ENCODE results near the gene DDX42. TPM values are rescaled to one million over a fixed set of nuclear protein-coding genes. Genes with fewer than 3 reads are reported as not detected.

DDX42 gene
- total and polyA plus RNA-seq, 2 donors (not counting 1 experiment from before 2014, with no cell fraction given), result 61.6 to 170 TPM

DNA sequence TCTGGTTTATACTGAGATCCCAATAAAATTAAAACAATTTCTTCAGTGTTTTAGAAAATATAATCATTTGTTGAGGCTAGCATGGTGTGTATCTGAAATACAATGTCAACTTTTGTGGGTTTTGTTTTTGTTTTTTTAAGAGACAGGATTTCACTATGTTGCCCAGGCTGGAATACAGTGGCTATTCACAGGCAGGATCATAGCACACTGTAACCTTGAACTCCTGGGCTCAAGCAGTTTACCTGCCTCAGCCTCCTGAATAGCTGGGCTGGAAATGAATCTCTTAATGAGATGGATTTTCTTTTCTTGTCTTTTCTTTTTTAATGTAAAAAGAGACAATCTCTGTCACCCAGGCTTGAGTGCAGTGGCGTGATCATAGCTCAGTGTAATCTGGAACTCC lies 12.1 kb downstream of the DDX42 start:
- Histone ChIP-seq H3K79me2 (ENCODE audit: control insufficient read depth, insufficient read depth, low read length) (peaks cover 91% of the 10 kb centered on the region), H3K4me2 (replicated peaks; ENCODE audit: low read depth, low read length, poor library complexity, severe bottlenecking) (no peak overlapping the region), H3K27ac (ENCODE audit: low read length in 2 of 2) (no peak overlapping the region), H3K9ac (ENCODE audit: low read length) (no peak overlapping the region), H3K4me1 (ENCODE audit: control insufficient read depth in 2 of 2, insufficient read depth in 2 of 2, low read length in 2 of 2) (peaks cover 0 to 6% of the 10 kb centered on the region in 2 donors), H3K36me3 (replicated peaks in 1 of 2; ENCODE audit: control extremely low read depth in 1 of 2, control insufficient read depth in 1 of 2, extremely low read depth in 1 of 2, insufficient read depth in 2 of 2, low read length in 1 of 2) (peaks cover 9 to 55% of the 10 kb centered on the region in 2 experiments), H2AFZ (ENCODE audit: insufficient read depth, low read depth, low read length, poor library complexity, severe bottlenecking) (no peak overlapping the region), H3K4me3 (ENCODE audit: control extremely low read depth in 1 of 5, extremely low read depth in 1 of 5, insufficient read depth in 1 of 5, low read depth in 2 of 5, low read length in 4 of 5) (no peak overlapping the region), H3K9me3 (ENCODE audit: control extremely low read depth in 1 of 3, control insufficient read depth in 2 of 3, insufficient read depth in 1 of 3, low read length in 2 of 3) (no peaks in the 10 kb centered on the region), H3K27me3 (replicated peaks in 1 of 4; ENCODE audit: control extremely low read depth in 1 of 4, control insufficient read depth in 3 of 4, insufficient read depth in 4 of 4, low read length in 3 of 4) (no peaks in the 10 kb centered on the region), H4K20me1 (ENCODE audit: control insufficient read depth, insufficient read depth, low read length, poor library complexity, severe bottlenecking) (peaks cover 57% of the 10 kb centered on the region)
- ATAC-seq (ENCODE audit: low read depth), result no peak
- Mint-ChIP-seq H3K27me3 (no peaks in the 10 kb centered on the region), H3K27ac (no peak overlapping the region), H3K4me3 (no peak overlapping the region), H3K4me1 (peaks cover 23% of the 10 kb centered on the region), H3K9me3 (ENCODE audit: insufficient read depth) (no peaks in the 10 kb centered on the region)
- intact Hi-C loops (cut with micrococcal nuclease), result no loop called here
- DNase-seq, result no peak
- no CpG with 5 or more reads among the region's 1 CpG for WGBS (ENCODE audit: insufficient coverage)
- ChIA-PET POLR2A (no interaction called here), CTCF (interaction anchor here (0.9 to 1.6 kb wide), 2 partner anchors 12 to 361 kb away, joined by 3 to 4 read pairs; no protein-coding TSS in a partner anchor)
- TF ChIP-seq EZH2 (IDR thresholded peaks at IDR 0.05; ENCODE audit: borderline replicate concordance, insufficient read depth, low read depth, low read length, poor library complexity, severe bottlenecking), result no peak
- TF ChIP-seq, protein P1, sequence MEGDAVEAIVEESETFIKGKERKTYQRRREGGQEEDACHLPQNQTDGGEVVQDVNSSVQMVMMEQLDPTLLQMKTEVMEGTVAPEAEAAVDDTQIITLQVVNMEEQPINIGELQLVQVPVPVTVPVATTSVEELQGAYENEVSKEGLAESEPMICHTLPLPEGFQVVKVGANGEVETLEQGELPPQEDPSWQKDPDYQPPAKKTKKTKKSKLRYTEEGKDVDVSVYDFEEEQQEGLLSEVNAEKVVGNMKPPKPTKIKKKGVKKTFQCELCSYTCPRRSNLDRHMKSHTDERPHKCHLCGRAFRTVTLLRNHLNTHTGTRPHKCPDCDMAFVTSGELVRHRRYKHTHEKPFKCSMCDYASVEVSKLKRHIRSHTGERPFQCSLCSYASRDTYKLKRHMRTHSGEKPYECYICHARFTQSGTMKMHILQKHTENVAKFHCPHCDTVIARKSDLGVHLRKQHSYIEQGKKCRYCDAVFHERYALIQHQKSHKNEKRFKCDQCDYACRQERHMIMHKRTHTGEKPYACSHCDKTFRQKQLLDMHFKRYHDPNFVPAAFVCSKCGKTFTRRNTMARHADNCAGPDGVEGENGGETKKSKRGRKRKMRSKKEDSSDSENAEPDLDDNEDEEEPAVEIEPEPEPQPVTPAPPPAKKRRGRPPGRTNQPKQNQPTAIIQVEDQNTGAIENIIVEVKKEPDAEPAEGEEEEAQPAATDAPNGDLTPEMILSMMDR (IDR thresholded peaks at IDR 0.05), result no peak

DNA sequence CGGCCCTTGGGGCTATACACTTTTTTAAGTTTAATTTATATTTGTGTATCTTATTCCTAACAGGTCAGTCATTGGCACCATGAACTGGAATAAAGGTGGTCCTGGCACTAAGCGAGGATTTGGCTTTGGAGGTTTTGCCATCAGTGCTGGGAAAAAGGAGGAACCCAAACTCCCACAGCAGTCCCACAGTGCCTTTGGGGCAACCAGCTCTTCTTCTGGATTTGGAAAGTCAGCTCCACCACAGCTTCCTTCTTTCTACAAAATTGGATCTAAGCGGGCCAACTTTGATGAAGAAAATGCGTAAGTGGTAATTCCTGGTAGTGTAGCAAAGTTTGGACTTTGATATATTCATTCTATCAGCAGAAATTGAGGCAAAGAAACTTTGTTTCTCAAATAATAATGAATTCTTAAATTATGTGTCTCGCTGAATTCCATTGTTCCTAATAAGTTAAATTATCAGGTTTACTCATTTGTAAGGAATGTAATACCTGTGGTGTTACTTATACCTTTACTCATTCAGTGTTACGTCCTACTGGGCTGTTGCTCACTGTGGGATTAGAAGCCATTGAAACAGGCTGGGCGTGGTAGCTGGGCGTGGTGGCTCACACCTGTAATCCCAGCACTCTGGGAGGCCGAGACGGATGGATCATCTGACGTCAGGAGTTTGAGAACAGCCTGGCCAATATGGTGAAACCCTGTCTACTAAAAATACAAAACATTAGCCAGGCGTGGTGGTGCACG lies 13.2 kb downstream of the DDX42 start:
- POLR2A ChIA-PET, result no interaction called here
- peaks cover 90% of the 10 kb centered on the region for H3K79me2 ChIP-seq (ENCODE audit: control insufficient read depth, insufficient read depth, low read length)
- intact Hi-C loops (cut with micrococcal nuclease), result no loop called here
- ATAC-seq (ENCODE audit: low read depth) (no peak), DNase-seq (no peak)
- TF ChIP-seq, protein P1 (IDR thresholded peaks at IDR 0.05), result no peak
- no peak for TF ChIP-seq EZH2 (IDR thresholded peaks at IDR 0.05; ENCODE audit: borderline replicate concordance, insufficient read depth, low read depth, low read length, poor library complexity, severe bottlenecking)
- Mint-ChIP-seq H3K27ac (no peak overlapping the region), H3K4me3 (no peak overlapping the region), H3K9me3 (ENCODE audit: insufficient read depth) (no peaks in the 10 kb centered on the region), H3K27me3 (no peaks in the 10 kb centered on the region), H3K4me1 (peaks cover 20% of the 10 kb centered on the region)
- peaks cover 9 to 63% of the 10 kb centered on the region in 2 experiments for H3K36me3 ChIP-seq (replicated peaks in 1 of 2; ENCODE audit: control extremely low read depth in 1 of 2, control insufficient read depth in 1 of 2, extremely low read depth in 1 of 2, insufficient read depth in 2 of 2, low read length in 1 of 2)
- H3K9me3 ChIP-seq (ENCODE audit: control extremely low read depth in 1 of 3, control insufficient read depth in 2 of 3, insufficient read depth in 1 of 3, low read length in 2 of 3), result no peaks in the 10 kb centered on the region
- H3K4me2 ChIP-seq (replicated peaks; ENCODE audit: low read depth, low read length, poor library complexity, severe bottlenecking), result no peak overlapping the region
- CTCF ChIA-PET, result interaction anchor here (1.6 kb wide), 1 partner anchor 362 kb away, joined by 4 read pairs; no protein-coding TSS in a partner anchor
- H3K4me3 ChIP-seq (ENCODE audit: control extremely low read depth in 1 of 5, extremely low read depth in 1 of 5, insufficient read depth in 1 of 5, low read depth in 2 of 5, low read length in 4 of 5), result no peak overlapping the region
- peaks cover 0 to 6% of the 10 kb centered on the region in 2 donors for H3K4me1 ChIP-seq (ENCODE audit: control insufficient read depth in 2 of 2, insufficient read depth in 2 of 2, low read length in 2 of 2)
- H3K9ac ChIP-seq (ENCODE audit: low read length), result no peak overlapping the region
- H2AFZ ChIP-seq (ENCODE audit: insufficient read depth, low read depth, low read length, poor library complexity, severe bottlenecking), result no peak overlapping the region
- peaks cover 48% of the 10 kb centered on the region for H4K20me1 ChIP-seq (ENCODE audit: control insufficient read depth, insufficient read depth, low read length, poor library complexity, severe bottlenecking)
- WGBS (ENCODE audit: insufficient coverage), result 100% methylated on average over 6 of the region's 13 CpGs
- no peaks in the 10 kb centered on the region for H3K27me3 ChIP-seq (replicated peaks in 1 of 4; ENCODE audit: control extremely low read depth in 1 of 4, control insufficient read depth in 3 of 4, insufficient read depth in 4 of 4, low read length in 3 of 4)
- no peak overlapping the region for H3K27ac ChIP-seq (ENCODE audit: low read length in 2 of 2)
